GM12891 (cell line): Measurements from ENCODE around the gene SLC9A4.

Experiments used
- POLR2A ChIP-seq: IDR thresholded peaks from 2 replicates; pipeline ENCODE4 v1.6.1; 2011; ENCODE audit warnings: low read depth, low read length, control low read depth
- POLR2AphosphoS5 ChIP-seq: IDR thresholded peaks from 2 replicates; pipeline ENCODE4 v1.6.1; 2011; ENCODE audit warnings: low read depth, low read length, control low read depth
- TAF1 ChIP-seq: IDR thresholded peaks from 2 replicates; pipeline ENCODE4 v1.6.1; 2011; ENCODE audit warnings: low read depth, low read length, control low read depth

DNA sequence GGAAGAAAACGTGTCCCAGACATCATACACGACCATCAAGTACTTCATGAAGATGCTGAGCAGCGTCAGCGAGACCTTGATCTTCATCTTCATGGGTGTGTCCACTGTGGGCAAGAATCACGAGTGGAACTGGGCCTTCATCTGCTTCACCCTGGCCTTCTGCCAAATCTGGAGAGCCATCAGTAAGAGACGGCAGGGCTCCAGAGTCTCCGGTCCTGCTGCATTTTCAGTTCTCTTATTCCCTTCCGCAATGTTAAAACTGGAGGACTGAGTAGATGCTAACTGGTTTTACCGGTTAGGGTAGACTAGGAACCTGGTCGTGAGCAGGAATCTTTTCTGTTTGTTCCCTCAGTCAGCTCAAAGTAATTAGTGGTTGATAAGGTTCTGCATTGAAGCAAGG is 32.3 kb downstream of the SLC9A4 start:
- no peak for TF ChIP-seq TAF1
- TF ChIP-seq POLR2AphosphoS5, result no peak
- no peak for TF ChIP-seq POLR2A
